Kidney (tissue), 14 donors: Measurements from ENCODE around the gene MIS12. TPM values are rescaled to one million over a fixed set of nuclear protein-coding genes. Genes with fewer than 3 reads are reported as not detected.

ENCODE experiments used
- DNase-seq, 5 donors: peaks; one replicate each; pipeline ENCODE4 v3.0.0-alpha.2; 2013 to 2020
- FAIRE-seq: peaks from 2 replicates; lab custom pipeline; 2012; peaks lifted over from hg19 to GRCh38; lab: Jason Lieb, UNC
- H3K27ac ChIP-seq, 2 donors: one replicate each; pipeline ENCODE4 v1.7.0; 2013; ENCODE audit warnings: low read depth in 2 of 2, low read length in 2 of 2, inconsistent platforms in 1 of 2
- H3K27me3 ChIP-seq: one replicate; pipeline ENCODE4 v1.7.1; 2013; ENCODE audit warnings: low read length, inconsistent platforms; ENCODE audit not compliant: control insufficient read depth, insufficient read depth
- H3K36me3 ChIP-seq, 3 donors: one replicate each; pipeline versions ENCODE4 v1.7.0 to v1.7.1; 2013; ENCODE audit warnings: low read length in 3 of 3, control low read depth in 1 of 3, inconsistent platforms in 1 of 3; ENCODE audit not compliant: insufficient read depth in 3 of 3, control insufficient read depth in 2 of 3
- H3K4me1 ChIP-seq, 3 donors: one replicate each; pipeline versions ENCODE4 v1.7.0 to v1.7.1; 2013; ENCODE audit warnings: low read length in 3 of 3, inconsistent platforms in 1 of 3, low read depth in 1 of 3; ENCODE audit not compliant: control insufficient read depth in 2 of 3, insufficient read depth in 2 of 3
- H3K4me3 ChIP-seq, 3 donors: one replicate each; pipeline versions ENCODE4 v1.7.0 to v1.8.1; 2013; ENCODE audit warnings: low read length in 3 of 3, control low read depth in 1 of 3, inconsistent platforms in 1 of 3
- H3K9ac ChIP-seq, 3 donors: one replicate each; pipeline versions ENCODE4 v1.7.0 to v1.7.1; 2013; ENCODE audit warnings: low read length in 3 of 3, control low read depth in 1 of 3, inconsistent platforms in 1 of 3
- H3K9me3 ChIP-seq, 3 donors: one replicate each; pipeline versions ENCODE4 v1.7.0 to v1.7.1; 2013; ENCODE audit warnings: low read length in 3 of 3, control low read depth in 1 of 3, inconsistent platforms in 1 of 3; ENCODE audit not compliant: control insufficient read depth in 2 of 3, insufficient read depth in 1 of 3
- CTCF ChIP-seq: IDR thresholded peaks from 3 replicates; pipeline ENCODE4 v1.5.1; 2012; ENCODE audit warnings: mild to moderate bottlenecking, moderate library complexity, borderline replicate concordance; ENCODE audit not compliant: insufficient read depth; ENCODE audit errors: extremely low read depth
- intact Hi-C: fragments of 100-400 bp; cut with DNase I; formaldehyde crosslinking; loops from one replicate; pipeline ENCODE4 v1.11.1; 2022
- polyA plus RNA-seq: library from polyadenylated mRNA; stranded (reverse); fragments of 350-450 nt; fragmentation: Illumina TruSeq; extraction: RNeasy Lipid Tissue Mini Kit (QIAGEN cat#74804); gene quantifications from one replicate; pipeline ENCODE4 v1.2.3, GENCODE V29; 2014; ENCODE audit warnings: low read depth, low replicate concordance; ENCODE audit not compliant: insufficient read depth
- total RNA-seq: library from RNA; stranded (reverse); fragmentation: NEBNext Ultra II Directional; extraction: Animal tissue kit (Norgen Biotek cat#: 25700); gene quantifications from one replicate; pipeline ENCODE4 v1.2.1, GENCODE V29; 2021
- donor health status: control.
- donor health status: control.
- donor health status: control.
- donor health status: control.
- donor health status: control.
- donor health status: DM: yes; HTN: yes; CAD: no.
- donor health status: Normal renal cell carcinoma (clear cell type).

Gene MIS12
- total and polyA plus RNA-seq, 2 donors from 2014 or later: 9.6 to 17.4 TPM

DNA sequence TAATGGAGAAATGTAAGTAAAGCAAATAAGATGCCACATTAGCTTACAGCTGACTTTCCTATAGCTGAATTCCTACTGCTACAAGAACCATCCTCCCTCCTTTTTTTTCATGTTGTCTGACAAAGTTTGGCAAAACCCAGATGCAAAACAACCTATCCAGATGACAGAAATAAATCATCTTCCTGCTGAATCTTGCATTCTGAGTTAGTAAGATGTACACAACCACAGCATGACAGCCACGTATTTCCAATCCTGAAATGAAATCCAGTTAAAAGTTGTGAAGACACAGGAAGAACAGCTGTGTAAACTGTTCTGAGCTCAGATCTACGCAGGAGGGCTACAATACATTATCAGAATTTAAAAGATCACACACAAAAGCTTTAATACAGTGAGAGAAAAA is 12.5 kb upstream of the MIS12 start:
- H3K36me3 ChIP-seq: peaks cover 18 to 43% (median 18%) of the 10 kb centered on the region in 3 donors
- TF ChIP-seq CTCF: no peak
- no peaks in the 10 kb centered on the region for H3K4me1 ChIP-seq
- no peak for FAIRE-seq
- no peak overlapping the region for H3K4me3 ChIP-seq
- intact Hi-C loops: no loop called here
- H3K9ac ChIP-seq: no peak overlapping the region
- H3K27me3 ChIP-seq: no peaks in the 10 kb centered on the region
- H3K9me3 ChIP-seq: no peaks in the 10 kb centered on the region
- no peak for DNase-seq
- H3K27ac ChIP-seq: no peak overlapping the region

DNA sequence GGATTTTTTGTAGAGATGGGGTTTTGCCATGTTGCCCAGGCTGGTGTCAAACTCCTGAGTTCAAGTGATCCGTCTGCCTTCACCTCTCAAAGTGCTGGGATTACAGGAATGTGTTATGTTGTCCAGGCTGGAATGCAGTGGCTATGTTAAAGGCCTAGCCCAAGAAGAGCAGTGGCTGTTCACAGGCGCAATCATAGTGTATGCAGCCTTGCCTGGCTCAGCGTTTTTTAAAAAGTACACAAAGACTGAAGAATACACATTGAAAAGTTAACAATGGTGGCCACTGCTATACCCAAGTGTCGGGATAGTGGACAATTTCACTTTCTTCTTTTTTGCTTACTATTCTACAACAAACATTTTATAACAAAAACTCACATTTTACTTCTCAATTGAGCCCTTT is 7.4 kb upstream of the MIS12 start:
- no peaks in the 10 kb centered on the region for H3K27me3 ChIP-seq
- no peak for DNase-seq
- H3K27ac ChIP-seq: no peak overlapping the region
- H3K4me3 ChIP-seq: no peak overlapping the region
- intact Hi-C loops: no loop called here
- FAIRE-seq: no peak
- no peak overlapping the region for H3K9ac ChIP-seq
- no peaks in the 10 kb centered on the region for H3K9me3 ChIP-seq
- H3K36me3 ChIP-seq: peaks cover 25 to 56% (median 40%) of the 10 kb centered on the region in 3 donors
- TF ChIP-seq CTCF: no peak
- no peaks in the 10 kb centered on the region for H3K4me1 ChIP-seq

DNA sequence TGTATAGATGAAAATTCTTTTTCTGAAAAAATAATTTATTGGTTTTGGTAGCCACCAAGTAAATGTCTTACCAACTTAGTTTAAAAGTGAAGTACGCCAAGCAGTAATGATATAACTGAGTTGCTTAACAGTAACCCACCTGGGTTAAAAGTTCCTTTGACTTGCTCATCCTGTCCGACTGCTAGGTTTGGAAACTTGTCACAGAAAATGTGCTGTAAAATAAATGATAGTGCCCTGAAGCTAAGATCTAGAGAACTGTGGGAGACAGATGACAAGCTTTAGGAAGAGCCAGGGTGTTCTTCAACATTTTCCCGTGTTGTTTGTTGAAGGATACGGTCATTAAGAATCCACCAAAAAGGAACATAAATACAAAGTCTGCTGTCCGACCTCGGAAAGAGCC is 5.4 kb upstream of the MIS12 start:
- H3K27ac ChIP-seq: no peak overlapping the region
- DNase-seq (no peak), FAIRE-seq (no peak)
- no peak overlapping the region for H3K9ac ChIP-seq
- intact Hi-C loops: no loop called here
- no peak for TF ChIP-seq CTCF
- H3K27me3 ChIP-seq: no peaks in the 10 kb centered on the region
- no peaks in the 10 kb centered on the region for H3K9me3 ChIP-seq
- H3K4me1 ChIP-seq: peaks cover 0 to 7% (median 5%) of the 10 kb centered on the region in 3 donors
- H3K36me3 ChIP-seq: peaks cover 22 to 44% (median 38%) of the 10 kb centered on the region in 3 donors
- H3K4me3 ChIP-seq: no peak overlapping the region

DNA sequence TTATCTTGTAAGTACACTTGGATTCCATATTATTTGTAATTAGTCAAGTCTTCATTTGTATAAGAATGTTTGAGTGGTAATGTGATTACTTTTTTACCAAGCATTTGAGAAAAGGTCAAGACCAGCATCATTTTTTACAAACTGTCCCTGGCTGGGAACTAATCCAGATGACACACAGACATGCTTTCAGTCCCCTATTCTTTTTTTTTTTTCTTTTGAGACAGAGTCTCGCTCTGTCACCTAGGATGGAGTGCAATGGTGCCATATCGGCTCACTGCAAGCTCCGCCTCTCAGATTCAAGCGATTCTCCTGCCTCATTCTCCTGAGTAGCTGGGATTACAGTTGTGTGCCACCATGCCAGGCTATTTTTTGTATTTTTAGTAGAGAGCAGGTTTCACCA is 4.9 kb upstream of the MIS12 start:
- H3K9ac ChIP-seq: no peak overlapping the region
- H3K36me3 ChIP-seq: peaks cover 22 to 41% (median 38%) of the 10 kb centered on the region in 3 donors
- H3K4me3 ChIP-seq: no peak overlapping the region
- no peak for FAIRE-seq
- H3K27me3 ChIP-seq: no peaks in the 10 kb centered on the region
- no peak for TF ChIP-seq CTCF
- H3K9me3 ChIP-seq: no peaks in the 10 kb centered on the region
- DNase-seq: no peak
- intact Hi-C loops: no loop called here
- H3K27ac ChIP-seq: no peak overlapping the region
- peaks cover 0 to 7% (median 5%) of the 10 kb centered on the region in 3 donors for H3K4me1 ChIP-seq
